ENCODE data around the gene BEX4.
"Not testable (repeated sequence)": the region's sequence is repeated elsewhere in the genome, so short reads cannot be mapped to it uniquely, and the experiment has no call there.

Gene BEX4

GRCh38 chrX:103214870-103215424, at the start of gene BEX4:
Gene BEX4 (plus strand): TSS chrX:103215108. CDS start chrX:103216154, 1,046 bp downstream.
- H3K4me3 Mint-ChIP-seq = peak within 1 kb of the TSS; percentile 84
- peaks cover 5% of the 10 kb centered on the region for H3K4me1 Mint-ChIP-seq
- H3K9me3 Mint-ChIP-seq = no peaks in the 10 kb centered on the region
- H3K27ac Mint-ChIP-seq (ENCODE audit: low read depth) = peak within 1 kb of the TSS; percentile 89
- DNase-seq (ENCODE audit: low spot score in 2 of 2) (peak; percentile 64 to 71), ATAC-seq (replicated peaks; ENCODE audit: extremely low read depth, poor library complexity, severe bottlenecking) (peak; percentile 87)
- H3K27me3 Mint-ChIP-seq = peaks cover 12% of the 10 kb centered on the region
- H3K36me3 Mint-ChIP-seq (ENCODE audit: insufficient read depth) = peaks cover 3% of the 10 kb centered on the region

DNA sequence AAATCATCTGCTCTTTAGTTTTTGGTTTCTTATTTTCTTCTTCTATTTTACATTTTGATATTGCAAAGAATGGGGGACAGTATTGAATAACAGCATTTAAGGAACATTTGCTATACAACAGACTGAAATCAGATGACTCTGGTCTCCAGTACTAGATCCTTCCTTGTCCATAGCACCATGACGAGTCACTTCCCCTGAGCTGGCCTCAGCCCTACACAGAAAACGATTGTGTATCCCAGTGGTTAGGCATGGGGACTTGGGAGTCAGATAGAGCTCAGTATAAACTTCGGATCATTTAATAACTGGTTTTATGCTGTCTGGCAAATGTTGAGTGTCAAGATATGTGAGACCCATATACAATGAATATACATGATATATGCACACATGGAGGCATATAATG, 44.7 kb upstream of the BEX4 start:
- ATAC-seq (replicated peaks; ENCODE audit: extremely low read depth, poor library complexity, severe bottlenecking) (no peak), DNase-seq (ENCODE audit: low spot score in 2 of 2) (no peak)
- no peaks in the 10 kb centered on the region for H3K36me3 Mint-ChIP-seq (ENCODE audit: insufficient read depth)
- H3K4me1 Mint-ChIP-seq = no peaks in the 10 kb centered on the region
- no peaks in the 10 kb centered on the region for H3K27me3 Mint-ChIP-seq
- H3K4me3 Mint-ChIP-seq = no peak overlapping the region
- no peak overlapping the region for H3K27ac Mint-ChIP-seq (ENCODE audit: low read depth)
- H3K9me3 Mint-ChIP-seq = no peaks in the 10 kb centered on the region

GRCh38 chrX:103171353-103171752, 43.6 kb upstream of the BEX4 start:
- H3K9me3 Mint-ChIP-seq = no peaks in the 10 kb centered on the region
- H3K27me3 Mint-ChIP-seq = no peaks in the 10 kb centered on the region
- no peaks in the 10 kb centered on the region for H3K36me3 Mint-ChIP-seq (ENCODE audit: insufficient read depth)
- H3K4me1 Mint-ChIP-seq = peaks cover 3% of the 10 kb centered on the region
- H3K27ac Mint-ChIP-seq (ENCODE audit: low read depth) = no peak overlapping the region
- no peak overlapping the region for H3K4me3 Mint-ChIP-seq
- DNase-seq (ENCODE audit: low spot score in 2 of 2) (no peak), ATAC-seq (replicated peaks; ENCODE audit: extremely low read depth, poor library complexity, severe bottlenecking) (no peak)

DNA sequence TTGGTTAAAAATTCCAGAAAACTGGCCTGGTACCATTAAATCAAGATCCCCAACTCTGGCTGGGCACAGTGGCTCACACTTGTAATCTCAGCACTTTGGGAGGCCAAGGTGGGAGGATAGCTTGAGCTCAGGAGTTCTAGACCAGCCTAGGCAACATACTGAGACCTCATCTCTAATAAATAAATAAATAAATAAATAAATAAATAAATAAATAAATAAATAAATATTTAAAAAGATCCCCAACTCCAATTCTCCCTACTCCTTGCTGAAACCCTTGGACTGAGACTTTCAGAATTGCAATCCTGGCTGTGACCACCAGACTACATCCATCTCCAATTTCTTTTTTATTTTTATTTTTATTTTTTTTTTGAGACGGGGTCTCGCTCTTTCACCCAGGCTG, 39.7 kb upstream of the BEX4 start:
- H3K4me3 Mint-ChIP-seq; H3K36me3 Mint-ChIP-seq (ENCODE audit: insufficient read depth); H3K27ac Mint-ChIP-seq (ENCODE audit: low read depth); H3K27me3 Mint-ChIP-seq; H3K9me3 Mint-ChIP-seq; ATAC-seq (replicated peaks; ENCODE audit: extremely low read depth, poor library complexity, severe bottlenecking); H3K4me1 Mint-ChIP-seq; DNase-seq (ENCODE audit: low spot score in 2 of 2): not testable (repeated sequence)

DNA sequence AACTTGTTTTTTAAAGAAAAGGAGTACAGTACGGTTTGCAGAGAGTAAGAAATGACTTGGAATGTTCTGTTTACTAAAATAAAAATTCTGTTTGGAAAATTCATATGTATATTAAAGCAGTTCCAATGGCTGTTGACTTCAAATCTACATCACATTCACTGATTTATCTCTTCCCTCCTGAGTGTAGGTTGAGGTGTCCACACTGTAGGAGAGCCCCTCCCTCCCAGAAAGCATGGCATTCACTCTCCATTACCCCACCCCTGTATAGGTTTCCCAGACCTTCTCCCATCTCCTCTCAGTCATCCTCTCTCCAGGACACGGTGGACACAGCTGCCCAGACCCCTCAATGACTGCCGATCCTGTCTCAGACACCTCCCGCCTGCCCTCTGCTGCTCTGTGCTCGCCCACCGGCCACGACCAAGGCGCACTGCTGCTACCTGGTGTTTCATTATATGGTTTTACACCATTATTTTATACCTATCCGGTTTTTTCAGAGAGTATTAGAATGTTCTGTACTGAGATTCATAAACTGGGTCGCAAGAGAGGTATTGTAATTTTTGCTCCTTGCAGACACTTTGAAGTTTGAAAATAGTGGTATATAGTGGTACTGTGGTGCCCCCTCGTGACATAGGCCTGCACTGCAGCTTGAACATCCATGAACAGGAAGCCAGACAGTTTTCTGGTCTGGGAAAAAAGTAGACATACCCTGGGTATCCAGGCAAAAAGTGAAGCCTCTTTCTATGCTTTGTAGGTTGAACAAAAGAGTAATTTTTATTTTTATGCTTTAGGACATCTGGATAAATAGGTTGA, 38.8 kb upstream of the BEX4 start:
- no peak overlapping the region for H3K27ac Mint-ChIP-seq (ENCODE audit: low read depth)
- peak overlapping the region; percentile 62 for H3K4me3 Mint-ChIP-seq

DNA sequence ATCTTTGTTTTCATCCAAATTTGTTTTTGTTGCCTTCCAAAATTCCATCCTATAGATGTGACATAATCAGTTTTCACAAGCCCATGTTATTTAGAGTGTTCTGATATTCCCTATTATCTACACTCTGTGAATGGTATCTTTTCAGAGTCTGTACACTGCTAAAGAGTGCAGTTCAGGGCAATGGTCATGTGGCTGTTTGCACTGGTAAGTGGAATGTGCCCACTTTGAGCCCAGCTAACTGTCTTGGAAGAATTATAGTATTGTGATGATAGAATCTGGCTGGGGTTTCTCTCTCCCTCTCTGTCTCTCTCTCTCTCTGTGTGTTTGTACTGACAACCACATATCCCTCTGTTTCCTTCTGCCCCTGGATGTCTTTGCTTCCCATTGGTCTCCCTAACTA, 37.4 kb upstream of the BEX4 start:
- no peaks in the 10 kb centered on the region for H3K9me3 Mint-ChIP-seq
- no peak for ATAC-seq (replicated peaks; ENCODE audit: extremely low read depth, poor library complexity, severe bottlenecking)
- H3K4me1 Mint-ChIP-seq = peaks cover 4% of the 10 kb centered on the region
- no peak overlapping the region for H3K4me3 Mint-ChIP-seq
- no peak for DNase-seq (ENCODE audit: low spot score in 2 of 2)
- H3K27ac Mint-ChIP-seq (ENCODE audit: low read depth) = no peak overlapping the region
- peaks cover 19% of the 10 kb centered on the region for H3K27me3 Mint-ChIP-seq
- H3K36me3 Mint-ChIP-seq (ENCODE audit: insufficient read depth) = no peaks in the 10 kb centered on the region

More for the DNA sequence above, 38.8 kb upstream of the BEX4 start:
- Mint-ChIP-seq H3K9me3 (no peaks in the 10 kb centered on the region), H3K36me3 (ENCODE audit: insufficient read depth) (no peaks in the 10 kb centered on the region), H3K4me1 (peaks cover 4% of the 10 kb centered on the region), H3K27me3 (peaks cover 15% of the 10 kb centered on the region)
- DNase-seq (ENCODE audit: low spot score in 2 of 2) (peak; percentile 13 to 33), ATAC-seq (replicated peaks; ENCODE audit: extremely low read depth, poor library complexity, severe bottlenecking) (no peak)

GRCh38 chrX:103183912-103184311, 31.0 kb upstream of the BEX4 start:
- ATAC-seq (replicated peaks; ENCODE audit: extremely low read depth, poor library complexity, severe bottlenecking) = no peak

DNA sequence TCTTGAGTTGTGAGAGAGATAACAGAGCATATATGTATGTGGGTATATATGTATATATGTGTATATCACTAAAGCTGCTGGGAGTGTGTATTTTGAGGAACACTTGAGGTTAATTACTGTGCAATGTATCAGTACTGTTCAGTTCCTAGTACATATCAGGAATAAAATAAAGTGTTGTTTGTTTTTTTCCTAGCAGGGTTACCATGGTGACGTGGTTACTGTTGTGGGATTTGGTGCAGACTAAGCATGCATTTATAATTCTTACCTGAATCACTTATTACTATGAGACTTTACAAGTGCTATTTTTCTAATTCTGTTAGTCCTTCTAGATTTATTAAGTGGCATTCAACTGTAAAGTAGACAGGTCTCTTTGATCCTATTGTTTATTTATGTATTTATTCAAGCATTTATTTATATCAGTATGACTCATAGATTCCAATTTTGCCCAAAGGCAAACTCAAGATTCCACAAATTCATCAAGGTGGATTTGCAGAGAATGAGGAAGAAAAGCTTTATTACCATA, 26.9 kb upstream of the BEX4 start:
- H3K4me3 Mint-ChIP-seq = no peak overlapping the region
- H3K27me3 Mint-ChIP-seq = peaks cover 12% of the 10 kb centered on the region
- H3K4me1 Mint-ChIP-seq = no peaks in the 10 kb centered on the region
- H3K27ac Mint-ChIP-seq (ENCODE audit: low read depth) = no peak overlapping the region
- no peak for DNase-seq (ENCODE audit: low spot score in 2 of 2)
- no peak for ATAC-seq (replicated peaks; ENCODE audit: extremely low read depth, poor library complexity, severe bottlenecking)
- H3K36me3 Mint-ChIP-seq (ENCODE audit: insufficient read depth) = no peaks in the 10 kb centered on the region
- H3K9me3 Mint-ChIP-seq = no peaks in the 10 kb centered on the region

More at GRCh38 chrX:103183912-103184311, 31.0 kb upstream of the BEX4 start:
- Mint-ChIP-seq H3K27me3 (peaks cover 19% of the 10 kb centered on the region), H3K27ac (ENCODE audit: low read depth) (no peak overlapping the region), H3K4me1 (no peaks in the 10 kb centered on the region), H3K9me3 (no peaks in the 10 kb centered on the region), H3K4me3 (no peak overlapping the region), H3K36me3 (ENCODE audit: insufficient read depth) (no peaks in the 10 kb centered on the region)
- DNase-seq (ENCODE audit: low spot score in 2 of 2) = no peak

DNA sequence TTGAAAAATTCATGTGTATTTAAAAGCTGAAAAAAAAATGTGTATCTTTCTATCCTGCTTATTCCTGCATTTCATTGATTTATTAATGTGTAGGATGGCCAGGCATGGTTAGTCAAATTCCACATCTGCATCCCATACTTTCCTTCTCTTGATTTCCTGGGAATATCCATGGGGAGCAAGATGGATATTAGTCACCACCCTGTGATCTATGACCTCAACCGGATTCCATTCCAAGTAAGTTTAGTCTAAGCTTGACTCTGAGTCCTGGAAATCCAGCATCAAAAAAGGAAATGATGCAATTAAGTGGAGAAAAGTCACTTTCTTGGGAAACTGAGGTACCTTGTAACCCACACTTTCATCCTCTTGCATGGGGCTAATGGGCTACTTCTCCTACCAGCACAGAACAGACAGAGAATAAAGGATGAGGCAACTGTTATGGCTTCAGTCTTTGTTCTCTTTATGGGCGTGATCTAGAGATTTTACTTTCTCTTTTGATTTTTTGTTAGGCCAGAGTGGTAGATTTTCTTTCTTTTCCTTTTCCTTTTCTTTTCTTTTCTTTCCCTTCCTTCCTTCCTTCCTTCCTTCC, 17.1 kb upstream of the BEX4 start:
- no peak overlapping the region for H3K4me3 Mint-ChIP-seq
- peaks cover 15% of the 10 kb centered on the region for H3K27me3 Mint-ChIP-seq
- no peaks in the 10 kb centered on the region for H3K36me3 Mint-ChIP-seq (ENCODE audit: insufficient read depth)
- H3K9me3 Mint-ChIP-seq = no peaks in the 10 kb centered on the region
- ATAC-seq (replicated peaks; ENCODE audit: extremely low read depth, poor library complexity, severe bottlenecking) = no peak
- DNase-seq (ENCODE audit: low spot score in 2 of 2) = no peak
- no peak overlapping the region for H3K27ac Mint-ChIP-seq (ENCODE audit: low read depth)
- H3K4me1 Mint-ChIP-seq = no peaks in the 10 kb centered on the region

DNA sequence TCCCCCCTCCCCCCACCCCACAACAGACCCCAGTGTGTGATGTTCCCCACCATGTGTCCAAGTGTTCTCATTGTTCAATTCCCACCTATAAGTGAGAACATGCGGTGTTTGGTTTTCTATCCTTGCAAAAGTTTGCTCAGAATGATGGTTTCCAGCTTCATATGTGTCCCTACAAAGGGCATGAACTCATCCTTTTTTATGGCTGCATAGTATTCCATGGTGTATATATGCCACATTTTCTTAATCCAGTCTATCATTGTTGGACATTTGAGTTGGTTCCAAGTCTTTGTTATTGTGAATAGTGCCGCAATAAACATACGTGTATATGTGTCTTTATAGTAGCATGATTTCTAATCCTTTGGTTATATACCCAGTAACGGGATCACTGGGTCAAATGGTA, 16.2 kb upstream of the BEX4 start:
- H3K9me3 Mint-ChIP-seq; H3K4me1 Mint-ChIP-seq; ATAC-seq (replicated peaks; ENCODE audit: extremely low read depth, poor library complexity, severe bottlenecking); H3K4me3 Mint-ChIP-seq; DNase-seq (ENCODE audit: low spot score in 2 of 2); H3K27ac Mint-ChIP-seq (ENCODE audit: low read depth); H3K36me3 Mint-ChIP-seq (ENCODE audit: insufficient read depth): not testable (repeated sequence)
- H3K27me3 Mint-ChIP-seq = peaks cover 15% of the 10 kb centered on the region

DNA sequence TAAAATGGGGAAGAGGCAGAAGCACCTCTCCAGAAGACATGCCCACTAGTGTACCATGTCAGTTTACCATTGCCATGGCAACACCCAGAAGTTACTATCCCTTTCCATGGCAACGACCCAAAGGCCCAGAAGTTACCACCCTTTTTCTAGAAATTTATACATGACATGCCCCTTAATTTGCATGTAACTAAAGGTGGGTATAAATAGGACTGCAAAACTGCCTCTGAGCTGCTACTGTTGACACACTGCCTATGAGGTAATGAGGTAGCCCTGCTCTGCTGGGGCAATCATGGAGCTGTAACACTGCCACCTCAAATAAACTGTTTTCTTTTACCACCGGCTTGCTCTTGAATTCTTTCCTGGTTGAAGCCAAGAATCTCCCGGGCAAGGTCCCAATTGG, 13.9 kb upstream of the BEX4 start:
- H3K27me3 Mint-ChIP-seq = peaks cover 4% of the 10 kb centered on the region

GRCh38 chrX:103210056-103210455, 4.9 kb upstream of the BEX4 start:
- ATAC-seq (replicated peaks; ENCODE audit: extremely low read depth, poor library complexity, severe bottlenecking) (no peak), DNase-seq (ENCODE audit: low spot score in 2 of 2) (no peak)
- peaks cover 7% of the 10 kb centered on the region for H3K27me3 Mint-ChIP-seq
- H3K27ac Mint-ChIP-seq (ENCODE audit: low read depth) = no peak overlapping the region
- peaks cover 5% of the 10 kb centered on the region for H3K4me1 Mint-ChIP-seq
- H3K4me3 Mint-ChIP-seq = no peak overlapping the region
- H3K9me3 Mint-ChIP-seq = no peaks in the 10 kb centered on the region
- H3K36me3 Mint-ChIP-seq (ENCODE audit: insufficient read depth) = peaks cover 2% of the 10 kb centered on the region

More for the DNA sequence above, 13.9 kb upstream of the BEX4 start:
- no peaks in the 10 kb centered on the region for H3K9me3 Mint-ChIP-seq
- no peaks in the 10 kb centered on the region for H3K4me1 Mint-ChIP-seq
- no peak overlapping the region for H3K4me3 Mint-ChIP-seq
- DNase-seq (ENCODE audit: low spot score in 2 of 2) (no peak), ATAC-seq (replicated peaks; ENCODE audit: extremely low read depth, poor library complexity, severe bottlenecking) (no peak)
- H3K27ac Mint-ChIP-seq (ENCODE audit: low read depth) = no peak overlapping the region
- no peaks in the 10 kb centered on the region for H3K36me3 Mint-ChIP-seq (ENCODE audit: insufficient read depth)

Measured in central memory CD8-positive, alpha-beta T cell (primary cell).